ENCODE measurements around the gene DENND6B.

DENND6B gene

DNA sequence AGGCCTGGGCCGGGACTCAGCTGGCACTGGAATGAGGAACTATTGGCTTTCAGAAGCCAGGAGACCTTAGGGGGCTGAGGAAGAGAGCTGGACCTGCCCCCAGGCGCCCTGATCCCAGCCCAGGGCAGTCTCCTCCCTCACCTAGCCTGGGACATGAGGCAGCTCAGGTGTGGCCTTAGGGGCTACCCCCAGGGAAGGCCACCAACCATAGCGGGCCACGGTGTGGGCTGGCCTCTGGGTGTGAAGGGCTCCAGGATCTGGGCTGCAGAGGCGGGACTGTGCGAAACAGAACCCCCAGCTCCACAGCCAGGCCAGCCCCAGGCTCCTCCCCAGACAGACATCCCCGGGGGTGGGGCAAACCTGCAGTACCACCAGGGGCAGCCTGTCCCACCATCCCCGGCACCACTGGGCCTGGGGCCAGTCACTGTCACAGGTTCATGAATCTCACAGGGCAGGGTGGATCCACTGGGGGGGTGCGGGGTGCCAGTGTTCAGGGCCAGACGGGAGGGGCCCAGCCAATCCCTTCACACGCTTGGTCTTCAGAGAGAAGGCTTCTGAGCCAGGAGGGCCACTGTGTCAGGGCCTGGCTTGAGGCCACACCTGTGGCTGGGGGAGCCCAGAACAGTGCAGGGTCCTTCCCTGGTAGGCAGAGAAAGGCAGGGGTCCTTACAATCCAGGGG, 22.8 kb downstream of the DENND6B start:
- no peak overlapping the region for H3K4me3 ChIP-seq (ENCODE audit: low read depth, low read length)
- no peak for TF ChIP-seq MYC (IDR thresholded peaks at IDR 0.05; ENCODE audit: low read depth, low read length)
- TF ChIP-seq, protein P1, sequence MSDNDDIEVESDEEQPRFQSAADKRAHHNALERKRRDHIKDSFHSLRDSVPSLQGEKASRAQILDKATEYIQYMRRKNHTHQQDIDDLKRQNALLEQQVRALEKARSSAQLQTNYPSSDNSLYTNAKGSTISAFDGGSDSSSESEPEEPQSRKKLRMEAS (IDR thresholded peaks at IDR 0.05; ENCODE audit: low read depth, low read length), result no peak
- TF ChIP-seq CTCF (IDR thresholded peaks at IDR 0.05; ENCODE audit: low read depth, low read length), result no peak
- no peak for TF ChIP-seq POLR2A (IDR thresholded peaks at IDR 0.05; ENCODE audit: extremely low read depth, insufficient read length)
- peak; percentile 58 for DNase-seq (ENCODE audit: low read depth)

GRCh38 chr22:50303515-50303847, 23.3 kb downstream of the DENND6B start:
- no peak for TF ChIP-seq MYC (IDR thresholded peaks at IDR 0.05; ENCODE audit: low read depth, low read length)
- TF ChIP-seq CTCF (IDR thresholded peaks at IDR 0.05; ENCODE audit: low read depth, low read length), result no peak
- TF ChIP-seq, protein P1 (IDR thresholded peaks at IDR 0.05; ENCODE audit: low read depth, low read length), result no peak
- no peak for TF ChIP-seq POLR2A (IDR thresholded peaks at IDR 0.05; ENCODE audit: extremely low read depth, insufficient read length)
- H3K4me3 ChIP-seq (ENCODE audit: low read depth, low read length), result no peak overlapping the region
- DNase-seq (ENCODE audit: low read depth), result peak; percentile 36

DNA sequence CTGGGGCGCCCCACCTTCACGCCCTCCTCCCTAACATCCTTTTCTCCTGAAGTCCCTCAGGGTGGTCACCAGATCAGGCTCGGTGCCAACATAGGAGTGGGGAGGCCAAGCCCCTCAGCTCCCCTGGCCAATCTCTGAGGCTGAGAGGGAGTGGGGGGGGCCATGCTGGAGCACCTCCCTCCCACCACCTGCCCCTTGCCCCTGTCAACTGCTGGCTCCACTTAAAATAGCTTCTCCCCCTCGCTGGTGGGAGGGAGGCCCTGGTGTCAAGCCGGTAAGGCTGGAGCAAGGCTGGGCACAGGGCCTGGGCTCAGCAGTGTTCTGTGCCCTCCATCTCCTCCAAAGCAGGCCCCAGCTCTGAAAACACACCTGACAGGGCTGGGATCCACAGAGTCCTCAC, 24.2 kb downstream of the DENND6B start:
- no peak for TF ChIP-seq POLR2A (IDR thresholded peaks at IDR 0.05; ENCODE audit: extremely low read depth, insufficient read length)
- no peak for TF ChIP-seq MYC (IDR thresholded peaks at IDR 0.05; ENCODE audit: low read depth, low read length)
- TF ChIP-seq, protein P1 (IDR thresholded peaks at IDR 0.05; ENCODE audit: low read depth, low read length), result no peak
- no peak for TF ChIP-seq CTCF (IDR thresholded peaks at IDR 0.05; ENCODE audit: low read depth, low read length)
- H3K4me3 ChIP-seq (ENCODE audit: low read depth, low read length), result no peak overlapping the region

GRCh38 chr22:50302041-50302541, 24.7 kb downstream of the DENND6B start:
- H3K4me3 ChIP-seq (ENCODE audit: low read depth, low read length), result no peak overlapping the region

More for the DNA sequence above, 24.2 kb downstream of the DENND6B start:
- no peak for DNase-seq (ENCODE audit: low read depth)

DNA sequence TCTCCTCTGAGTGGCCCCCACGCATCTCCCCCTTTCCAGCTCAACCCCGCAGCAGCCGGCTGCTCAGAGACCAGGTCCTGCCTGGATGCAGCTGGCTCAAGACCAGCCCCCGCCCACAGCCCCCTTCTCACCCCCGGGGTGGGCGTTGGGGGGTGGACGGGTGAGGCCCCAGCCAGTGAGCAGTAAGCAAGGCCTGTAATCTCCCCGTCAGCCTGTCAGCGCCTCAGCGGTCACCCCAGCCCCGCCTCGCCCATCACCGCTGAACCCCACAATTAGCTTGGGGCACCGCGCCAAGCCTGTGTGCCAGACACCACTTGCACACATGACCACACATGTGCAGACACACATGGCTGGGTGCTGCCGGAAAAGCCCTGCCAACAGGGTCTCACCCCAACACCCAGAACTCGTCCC, 25.2 kb downstream of the DENND6B start:
- no peak for DNase-seq (ENCODE audit: low read depth)
- TF ChIP-seq, protein P1 (IDR thresholded peaks at IDR 0.05; ENCODE audit: low read depth, low read length), result no peak
- no peak for TF ChIP-seq MYC (IDR thresholded peaks at IDR 0.05; ENCODE audit: low read depth, low read length)
- no peak overlapping the region for H3K4me3 ChIP-seq (ENCODE audit: low read depth, low read length)

More at GRCh38 chr22:50302041-50302541, 24.7 kb downstream of the DENND6B start:
- DNase-seq (ENCODE audit: low read depth), result peak; percentile 35
- TF ChIP-seq POLR2A (IDR thresholded peaks at IDR 0.05; ENCODE audit: extremely low read depth, insufficient read length), result no peak

DNA sequence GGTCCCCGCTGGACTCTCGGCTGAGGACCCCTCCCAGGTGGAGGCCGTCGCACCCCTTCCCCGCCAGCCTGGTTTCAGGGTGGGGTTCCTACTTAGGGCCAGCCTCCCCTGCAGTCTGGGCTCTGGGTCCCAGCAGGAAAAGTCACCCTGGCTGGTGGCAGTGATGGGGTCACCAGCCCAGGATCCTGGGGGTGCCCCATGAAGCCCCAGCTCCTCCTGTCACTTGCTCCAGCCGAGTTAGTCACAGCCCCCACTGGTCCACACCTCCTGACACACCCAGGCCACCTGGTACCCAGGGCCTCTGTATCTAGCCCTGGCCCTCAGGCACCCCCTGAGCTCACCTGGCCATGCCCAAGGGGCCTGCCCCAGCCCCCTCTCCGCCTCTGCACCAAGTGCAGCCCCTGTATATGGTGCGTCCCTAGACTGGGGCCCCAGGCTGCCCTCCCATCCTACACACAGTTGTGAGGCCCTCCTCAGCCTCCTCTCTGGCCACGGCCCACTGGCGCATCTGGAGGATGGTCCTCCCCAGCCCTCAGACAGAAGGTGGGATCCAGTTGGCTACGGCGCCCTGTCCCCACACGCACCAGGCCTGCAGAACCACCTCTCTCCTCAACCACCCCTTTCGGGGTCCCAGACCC, 26.1 kb downstream of the DENND6B start:
- no peak for DNase-seq (ENCODE audit: low read depth)
- TF ChIP-seq, protein P1 (IDR thresholded peaks at IDR 0.05; ENCODE audit: low read depth, low read length), result no peak
- TF ChIP-seq MYC (IDR thresholded peaks at IDR 0.05; ENCODE audit: low read depth, low read length), result no peak
- H3K4me3 ChIP-seq (ENCODE audit: low read depth, low read length), result no peak overlapping the region

DNA sequence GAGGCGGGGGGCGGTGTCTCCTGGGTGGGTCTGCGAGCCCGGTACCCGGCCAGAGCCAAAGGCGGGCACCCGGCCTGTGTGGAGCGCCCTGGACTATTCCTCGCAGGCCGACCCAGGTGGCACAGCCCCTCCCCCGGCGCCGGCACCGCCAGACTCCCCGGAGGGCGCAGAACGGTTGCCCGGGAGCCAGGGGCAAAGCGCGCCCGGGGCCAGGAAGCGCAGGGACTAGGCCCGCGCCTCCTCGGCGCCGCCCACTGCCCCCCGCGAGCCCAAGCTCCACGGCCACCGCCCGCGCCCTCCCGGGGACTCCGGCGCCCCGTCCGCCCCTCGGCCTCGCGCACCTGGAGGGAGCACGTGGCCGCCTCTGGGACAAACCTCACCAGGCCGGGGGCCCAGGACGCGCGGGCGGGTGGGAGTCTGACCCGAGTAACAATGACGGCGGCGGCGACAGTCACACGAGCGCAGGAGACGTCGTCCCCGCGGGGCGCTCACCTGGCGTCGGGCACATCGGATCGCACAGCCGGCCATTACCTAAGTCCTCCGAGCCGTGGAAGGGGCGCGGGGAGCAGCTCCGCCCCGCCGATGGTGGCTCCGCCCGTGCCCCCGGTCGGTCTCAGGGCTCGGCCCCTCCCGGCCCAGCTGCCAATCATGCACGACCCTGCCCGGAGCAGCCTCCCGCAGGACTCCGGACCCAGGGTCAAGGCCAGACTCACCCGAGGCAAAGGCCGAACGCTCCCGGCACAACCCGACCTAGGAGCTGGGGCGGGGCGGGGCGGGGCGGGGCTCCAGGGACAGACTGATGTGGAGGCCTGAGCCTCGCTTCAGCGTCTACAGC, 26.8 kb downstream of the DENND6B start:
- DNase-seq (ENCODE audit: low read depth), result no peak
- H3K4me3 ChIP-seq (ENCODE audit: low read depth, low read length), result no peak overlapping the region
- TF ChIP-seq, protein P1 (IDR thresholded peaks at IDR 0.05; ENCODE audit: low read depth, low read length), result no peak
- TF ChIP-seq CTCF (IDR thresholded peaks at IDR 0.05; ENCODE audit: low read depth, low read length) (no peak), MYC (IDR thresholded peaks at IDR 0.05; ENCODE audit: low read depth, low read length) (no peak), POLR2A (IDR thresholded peaks at IDR 0.05; ENCODE audit: extremely low read depth, insufficient read length) (no peak)
